ENCODE results near the gene PTPRD. TPM values are rescaled to one million over a fixed set of nuclear protein-coding genes. Genes with fewer than 3 reads are reported as not detected.

Gene PTPRD
- total RNA-seq, 1 experiment from 2014 or later, result 69.6 TPM

- Mint-ChIP-seq H3K4me3 (no peak overlapping the region), H3K36me3 (no peaks in the 10 kb centered on the region), H3K27me3 (ENCODE audit: low read depth) (no peaks in the 10 kb centered on the region), H3K27ac (no peak overlapping the region), H3K9me3 (no peaks in the 10 kb centered on the region), H3K4me1 (peaks cover 5% of the 10 kb centered on the region)
- ChIA-PET POLR2A (no interaction called here), CTCF (no interaction called here)
- TF ChIP-seq TEAD4 (CRISPR knock-in tag; IDR thresholded peaks at IDR 0.05) (no peak), NR2C2 (CRISPR knock-in tag; IDR thresholded peaks at IDR 0.05) (no peak), SMAD4 (CRISPR knock-in tag; IDR thresholded peaks at IDR 0.05) (no peak), ATF3 (CRISPR knock-in tag; conservative IDR thresholded peaks at IDR 0.05) (no peak), ZMAT4 (CRISPR knock-in tag; IDR thresholded peaks at IDR 0.05) (no peak), ZNF423 (CRISPR knock-in tag; IDR thresholded peaks at IDR 0.05) (no peak), FOXP1 (CRISPR knock-in tag; IDR thresholded peaks at IDR 0.05; ENCODE audit: borderline replicate concordance) (no peak), GABPB1 (CRISPR knock-in tag; IDR thresholded peaks at IDR 0.05) (no peak), SMAD3 (CRISPR knock-in tag; IDR thresholded peaks at IDR 0.05; ENCODE audit: borderline replicate concordance) (no peak), ZNF425 (CRISPR knock-in tag; conservative IDR thresholded peaks at IDR 0.05) (no peak), MLX (CRISPR knock-in tag; IDR thresholded peaks at IDR 0.05) (no peak), AFF4 (CRISPR knock-in tag; IDR thresholded peaks at IDR 0.05; ENCODE audit: borderline replicate concordance) (no peak), SOX15 (CRISPR knock-in tag; IDR thresholded peaks at IDR 0.05) (no peak), EMX1 (CRISPR knock-in tag; IDR thresholded peaks at IDR 0.05) (no peak), ATF2 (CRISPR knock-in tag; IDR thresholded peaks at IDR 0.05; ENCODE audit: borderline replicate concordance, low read depth) (no peak), ATF6 (CRISPR knock-in tag; IDR thresholded peaks at IDR 0.05) (no peak), NR1H2 (CRISPR knock-in tag; IDR thresholded peaks at IDR 0.05) (no peak), NFYB (CRISPR knock-in tag; conservative IDR thresholded peaks at IDR 0.05; ENCODE audit: low read depth) (no peak)
- ATAC-seq, result no peak
- no peak for DNase-seq (ENCODE audit: low spot score)
Observed at GRCh38 chr9:8659108-8659507, 1953.7 kb downstream of the PTPRD start.
